ENCODE measurements around the gene CDH8. TPM values are rescaled to one million over a fixed set of nuclear protein-coding genes. Genes with fewer than 3 reads are reported as not detected.

The CDH8 gene
- total and polyA plus RNA-seq, 4 donors, result 0.09 TPM; not detected in 3

DNA sequence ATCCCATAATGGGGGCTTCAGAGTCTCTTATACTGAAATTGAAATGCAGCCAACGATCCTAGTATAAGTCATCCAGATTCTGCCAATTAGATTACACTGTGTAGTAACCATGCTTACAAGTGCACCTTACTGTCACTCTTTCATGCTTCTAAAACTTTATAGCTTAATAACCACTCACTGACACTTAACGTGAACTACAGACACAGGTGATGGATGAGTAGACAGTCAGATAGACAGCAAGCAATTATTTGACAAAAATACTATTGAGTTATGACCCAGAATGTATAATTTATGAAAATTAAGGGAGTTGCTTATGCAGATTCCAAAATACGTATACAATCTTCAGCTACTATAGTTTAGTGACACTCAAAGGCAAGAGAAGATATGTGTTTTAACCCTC lies 6.3 kb downstream of the CDH8 start:
- TF ChIP-seq, protein P1, sequence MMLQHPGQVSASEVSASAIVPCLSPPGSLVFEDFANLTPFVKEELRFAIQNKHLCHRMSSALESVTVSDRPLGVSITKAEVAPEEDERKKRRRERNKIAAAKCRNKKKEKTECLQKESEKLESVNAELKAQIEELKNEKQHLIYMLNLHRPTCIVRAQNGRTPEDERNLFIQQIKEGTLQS (IDR thresholded peaks at IDR 0.05), result no peak
- TF ChIP-seq, protein P2, sequence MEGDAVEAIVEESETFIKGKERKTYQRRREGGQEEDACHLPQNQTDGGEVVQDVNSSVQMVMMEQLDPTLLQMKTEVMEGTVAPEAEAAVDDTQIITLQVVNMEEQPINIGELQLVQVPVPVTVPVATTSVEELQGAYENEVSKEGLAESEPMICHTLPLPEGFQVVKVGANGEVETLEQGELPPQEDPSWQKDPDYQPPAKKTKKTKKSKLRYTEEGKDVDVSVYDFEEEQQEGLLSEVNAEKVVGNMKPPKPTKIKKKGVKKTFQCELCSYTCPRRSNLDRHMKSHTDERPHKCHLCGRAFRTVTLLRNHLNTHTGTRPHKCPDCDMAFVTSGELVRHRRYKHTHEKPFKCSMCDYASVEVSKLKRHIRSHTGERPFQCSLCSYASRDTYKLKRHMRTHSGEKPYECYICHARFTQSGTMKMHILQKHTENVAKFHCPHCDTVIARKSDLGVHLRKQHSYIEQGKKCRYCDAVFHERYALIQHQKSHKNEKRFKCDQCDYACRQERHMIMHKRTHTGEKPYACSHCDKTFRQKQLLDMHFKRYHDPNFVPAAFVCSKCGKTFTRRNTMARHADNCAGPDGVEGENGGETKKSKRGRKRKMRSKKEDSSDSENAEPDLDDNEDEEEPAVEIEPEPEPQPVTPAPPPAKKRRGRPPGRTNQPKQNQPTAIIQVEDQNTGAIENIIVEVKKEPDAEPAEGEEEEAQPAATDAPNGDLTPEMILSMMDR (IDR thresholded peaks at IDR 0.05; ENCODE audit: low read depth, low read length, missing input control), result no peak
- no peak for TF ChIP-seq FOXA2 (IDR thresholded peaks at IDR 0.05)
- TF ChIP-seq JUND (IDR thresholded peaks at IDR 0.05), result no peak
- TF ChIP-seq SP1 (IDR thresholded peaks at IDR 0.05), result no peak
- TF ChIP-seq HNF4A (conservative IDR thresholded peaks at IDR 0.05), result no peak
- no peak for TF ChIP-seq RXRA (IDR thresholded peaks at IDR 0.05)
- no peak for TF ChIP-seq NR2F2 (IDR thresholded peaks at IDR 0.05)
- TF ChIP-seq HNF4G (IDR thresholded peaks at IDR 0.05), result no peak
- TF ChIP-seq, protein P3, sequence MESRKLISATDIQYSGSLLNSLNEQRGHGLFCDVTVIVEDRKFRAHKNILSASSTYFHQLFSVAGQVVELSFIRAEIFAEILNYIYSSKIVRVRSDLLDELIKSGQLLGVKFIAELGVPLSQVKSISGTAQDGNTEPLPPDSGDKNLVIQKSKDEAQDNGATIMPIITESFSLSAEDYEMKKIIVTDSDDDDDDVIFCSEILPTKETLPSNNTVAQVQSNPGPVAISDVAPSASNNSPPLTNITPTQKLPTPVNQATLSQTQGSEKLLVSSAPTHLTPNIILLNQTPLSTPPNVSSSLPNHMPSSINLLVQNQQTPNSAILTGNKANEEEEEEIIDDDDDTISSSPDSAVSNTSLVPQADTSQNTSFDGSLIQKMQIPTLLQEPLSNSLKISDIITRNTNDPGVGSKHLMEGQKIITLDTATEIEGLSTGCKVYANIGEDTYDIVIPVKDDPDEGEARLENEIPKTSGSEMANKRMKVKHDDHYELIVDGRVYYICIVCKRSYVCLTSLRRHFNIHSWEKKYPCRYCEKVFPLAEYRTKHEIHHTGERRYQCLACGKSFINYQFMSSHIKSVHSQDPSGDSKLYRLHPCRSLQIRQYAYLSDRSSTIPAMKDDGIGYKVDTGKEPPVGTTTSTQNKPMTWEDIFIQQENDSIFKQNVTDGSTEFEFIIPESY (IDR thresholded peaks at IDR 0.05), result no peak
- no peak for TF ChIP-seq RAD21 (IDR thresholded peaks at IDR 0.05)
- Histone ChIP-seq H3K36me3 (ENCODE audit: control insufficient read depth in 4 of 4, insufficient read depth in 3 of 4, low read depth in 1 of 4, low read length in 3 of 4) (no peaks in the 10 kb centered on the region), H3K27me3 (ENCODE audit: control insufficient read depth in 4 of 4, insufficient read depth in 4 of 4, low read length in 3 of 4) (peaks cover 0 to 9% (median 3%) of the 10 kb centered on the region in 4 donors), H3K9me3 (ENCODE audit: control insufficient read depth in 4 of 4, low read length in 3 of 4) (no peaks in the 10 kb centered on the region), H3K4me1 (ENCODE audit: control insufficient read depth in 4 of 4, insufficient read depth in 4 of 4, low read length in 3 of 4) (no peaks in the 10 kb centered on the region), H3K4me3 (ENCODE audit: low read depth in 1 of 3, low read length in 3 of 3) (no peak overlapping the region), H3K9ac (ENCODE audit: low read depth in 1 of 2, low read length in 2 of 2) (no peak overlapping the region), H3K27ac (ENCODE audit: low read depth in 1 of 2, low read length in 2 of 2) (no peak overlapping the region)
- 69% methylated on average over 3 of the region's 3 CpGs for WGBS
- no peak for DNase-seq (ENCODE audit: low spot score)

DNA sequence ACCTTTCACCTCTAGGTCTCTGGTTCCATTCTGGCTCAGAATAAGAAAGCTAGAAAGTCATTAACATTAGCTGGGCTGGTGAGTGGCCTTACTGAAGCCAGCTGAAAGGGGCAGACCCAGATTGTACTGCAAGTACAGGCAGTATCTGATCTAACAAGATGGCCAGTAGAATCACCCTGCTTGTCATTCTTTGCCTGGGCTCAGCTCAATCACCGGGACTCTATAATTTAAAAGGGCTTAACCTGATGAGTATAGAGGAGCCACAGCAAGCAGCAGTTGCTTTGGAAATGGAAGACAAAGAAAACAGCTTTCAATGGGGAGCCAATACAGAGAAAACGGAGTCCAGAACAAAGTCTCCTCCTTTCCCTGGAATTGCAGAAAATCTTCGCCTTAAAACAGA lies 13.6 kb downstream of the CDH8 start:
- Histone ChIP-seq H3K9me3 (ENCODE audit: control insufficient read depth in 4 of 4, low read length in 3 of 4) (no peaks in the 10 kb centered on the region), H3K36me3 (ENCODE audit: control insufficient read depth in 4 of 4, insufficient read depth in 3 of 4, low read depth in 1 of 4, low read length in 3 of 4) (no peaks in the 10 kb centered on the region), H3K9ac (ENCODE audit: low read depth in 1 of 2, low read length in 2 of 2) (no peak overlapping the region), H3K4me1 (ENCODE audit: control insufficient read depth in 4 of 4, insufficient read depth in 4 of 4, low read length in 3 of 4) (no peaks in the 10 kb centered on the region), H3K27me3 (ENCODE audit: control insufficient read depth in 4 of 4, insufficient read depth in 4 of 4, low read length in 3 of 4) (no peaks in the 10 kb centered on the region), H3K4me3 (ENCODE audit: low read depth in 1 of 3, low read length in 3 of 3) (no peak overlapping the region), H3K27ac (ENCODE audit: low read depth in 1 of 2, low read length in 2 of 2) (no peak overlapping the region)
- 53% methylated on average over 3 of the region's 3 CpGs for WGBS
- TF ChIP-seq NR2F2 (IDR thresholded peaks at IDR 0.05) (no peak), TAF1 (conservative IDR thresholded peaks at IDR 0.05) (no peak), RAD21 (IDR thresholded peaks at IDR 0.05) (no peak), FOXA1 (IDR thresholded peaks at IDR 0.05) (no peak)
- TF ChIP-seq, protein P4, sequence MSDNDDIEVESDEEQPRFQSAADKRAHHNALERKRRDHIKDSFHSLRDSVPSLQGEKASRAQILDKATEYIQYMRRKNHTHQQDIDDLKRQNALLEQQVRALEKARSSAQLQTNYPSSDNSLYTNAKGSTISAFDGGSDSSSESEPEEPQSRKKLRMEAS (IDR thresholded peaks at IDR 0.05), result no peak
- TF ChIP-seq, protein P5, sequence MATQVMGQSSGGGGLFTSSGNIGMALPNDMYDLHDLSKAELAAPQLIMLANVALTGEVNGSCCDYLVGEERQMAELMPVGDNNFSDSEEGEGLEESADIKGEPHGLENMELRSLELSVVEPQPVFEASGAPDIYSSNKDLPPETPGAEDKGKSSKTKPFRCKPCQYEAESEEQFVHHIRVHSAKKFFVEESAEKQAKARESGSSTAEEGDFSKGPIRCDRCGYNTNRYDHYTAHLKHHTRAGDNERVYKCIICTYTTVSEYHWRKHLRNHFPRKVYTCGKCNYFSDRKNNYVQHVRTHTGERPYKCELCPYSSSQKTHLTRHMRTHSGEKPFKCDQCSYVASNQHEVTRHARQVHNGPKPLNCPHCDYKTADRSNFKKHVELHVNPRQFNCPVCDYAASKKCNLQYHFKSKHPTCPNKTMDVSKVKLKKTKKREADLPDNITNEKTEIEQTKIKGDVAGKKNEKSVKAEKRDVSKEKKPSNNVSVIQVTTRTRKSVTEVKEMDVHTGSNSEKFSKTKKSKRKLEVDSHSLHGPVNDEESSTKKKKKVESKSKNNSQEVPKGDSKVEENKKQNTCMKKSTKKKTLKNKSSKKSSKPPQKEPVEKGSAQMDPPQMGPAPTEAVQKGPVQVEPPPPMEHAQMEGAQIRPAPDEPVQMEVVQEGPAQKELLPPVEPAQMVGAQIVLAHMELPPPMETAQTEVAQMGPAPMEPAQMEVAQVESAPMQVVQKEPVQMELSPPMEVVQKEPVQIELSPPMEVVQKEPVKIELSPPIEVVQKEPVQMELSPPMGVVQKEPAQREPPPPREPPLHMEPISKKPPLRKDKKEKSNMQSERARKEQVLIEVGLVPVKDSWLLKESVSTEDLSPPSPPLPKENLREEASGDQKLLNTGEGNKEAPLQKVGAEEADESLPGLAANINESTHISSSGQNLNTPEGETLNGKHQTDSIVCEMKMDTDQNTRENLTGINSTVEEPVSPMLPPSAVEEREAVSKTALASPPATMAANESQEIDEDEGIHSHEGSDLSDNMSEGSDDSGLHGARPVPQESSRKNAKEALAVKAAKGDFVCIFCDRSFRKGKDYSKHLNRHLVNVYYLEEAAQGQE (IDR thresholded peaks at IDR 0.05), result no peak
- TF ChIP-seq, protein P2 (IDR thresholded peaks at IDR 0.05; ENCODE audit: low read depth, low read length, missing input control), result no peak
- DNase-seq (ENCODE audit: low spot score), result no peak
